ENCODE measurements around the gene CAMTA1.

Gene CAMTA1

DNA sequence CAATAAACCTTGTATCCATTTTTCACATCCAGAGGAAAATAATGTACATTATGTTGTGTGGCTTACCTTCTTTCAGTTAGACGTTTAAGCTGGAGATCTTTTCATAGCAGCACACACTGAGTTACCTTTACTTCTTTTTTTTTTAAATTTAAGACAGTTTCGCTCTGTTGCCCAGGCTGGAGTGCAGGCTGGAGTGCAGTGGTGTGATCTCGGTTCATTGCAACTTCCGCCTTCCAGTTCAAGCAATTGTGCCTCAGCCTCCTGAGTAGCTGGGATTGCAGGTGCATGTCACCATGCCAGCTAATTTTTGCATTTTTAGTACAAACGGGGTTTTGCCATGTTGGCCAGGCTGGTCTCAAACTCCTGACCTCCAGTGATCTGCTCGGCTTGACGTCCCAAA, 7.4 kb upstream of the CAMTA1 start:
- no peak for DNase-seq (ENCODE audit: low read depth)
- no peak overlapping the region for H3K4me3 ChIP-seq (ENCODE audit: control insufficient read depth, low read depth, low read length)
- TF ChIP-seq, protein P1, sequence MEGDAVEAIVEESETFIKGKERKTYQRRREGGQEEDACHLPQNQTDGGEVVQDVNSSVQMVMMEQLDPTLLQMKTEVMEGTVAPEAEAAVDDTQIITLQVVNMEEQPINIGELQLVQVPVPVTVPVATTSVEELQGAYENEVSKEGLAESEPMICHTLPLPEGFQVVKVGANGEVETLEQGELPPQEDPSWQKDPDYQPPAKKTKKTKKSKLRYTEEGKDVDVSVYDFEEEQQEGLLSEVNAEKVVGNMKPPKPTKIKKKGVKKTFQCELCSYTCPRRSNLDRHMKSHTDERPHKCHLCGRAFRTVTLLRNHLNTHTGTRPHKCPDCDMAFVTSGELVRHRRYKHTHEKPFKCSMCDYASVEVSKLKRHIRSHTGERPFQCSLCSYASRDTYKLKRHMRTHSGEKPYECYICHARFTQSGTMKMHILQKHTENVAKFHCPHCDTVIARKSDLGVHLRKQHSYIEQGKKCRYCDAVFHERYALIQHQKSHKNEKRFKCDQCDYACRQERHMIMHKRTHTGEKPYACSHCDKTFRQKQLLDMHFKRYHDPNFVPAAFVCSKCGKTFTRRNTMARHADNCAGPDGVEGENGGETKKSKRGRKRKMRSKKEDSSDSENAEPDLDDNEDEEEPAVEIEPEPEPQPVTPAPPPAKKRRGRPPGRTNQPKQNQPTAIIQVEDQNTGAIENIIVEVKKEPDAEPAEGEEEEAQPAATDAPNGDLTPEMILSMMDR (IDR thresholded peaks at IDR 0.05; ENCODE audit: control insufficient read depth, insufficient read depth, low read depth, low read length, missing control alignments), result no peak

DNA sequence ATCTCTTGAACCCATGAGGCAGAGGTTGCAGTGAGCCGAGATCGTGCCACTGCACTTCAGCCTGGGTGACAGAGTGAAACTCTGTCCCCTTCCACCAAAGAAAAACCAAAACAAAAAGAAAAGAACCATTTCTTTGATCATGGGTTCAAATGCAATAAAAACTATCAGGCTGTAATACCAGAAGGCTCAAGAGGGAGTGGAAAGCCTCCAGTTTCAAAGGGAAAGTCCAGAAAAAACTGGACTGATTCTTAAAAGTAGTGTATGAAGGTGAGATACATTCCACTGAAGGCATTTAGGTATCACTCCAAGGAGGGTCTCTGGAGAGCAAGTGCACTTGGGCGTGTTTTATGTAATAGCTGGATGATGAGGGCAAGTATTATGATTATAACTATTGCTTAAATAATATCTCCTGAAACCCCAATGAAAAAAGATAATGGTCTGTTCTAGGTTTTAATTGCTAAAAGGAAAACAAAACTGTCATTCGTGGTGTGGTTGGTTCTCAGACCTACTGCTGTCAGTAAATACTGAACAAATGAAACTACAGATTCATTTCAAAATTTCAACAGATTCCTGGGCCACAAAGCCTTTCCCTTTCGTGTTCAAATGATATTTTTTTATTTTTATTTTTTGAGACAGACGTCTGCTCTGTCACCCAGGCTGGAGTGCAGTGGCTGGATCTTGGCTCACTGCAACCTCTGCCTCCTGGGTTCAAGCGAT, 6.0 kb upstream of the CAMTA1 start:
- H3K4me3 ChIP-seq (ENCODE audit: control insufficient read depth, low read depth, low read length), result no peak overlapping the region
- DNase-seq (ENCODE audit: low read depth), result no peak
- TF ChIP-seq, protein P1 (IDR thresholded peaks at IDR 0.05; ENCODE audit: control insufficient read depth, insufficient read depth, low read depth, low read length, missing control alignments), result no peak

DNA sequence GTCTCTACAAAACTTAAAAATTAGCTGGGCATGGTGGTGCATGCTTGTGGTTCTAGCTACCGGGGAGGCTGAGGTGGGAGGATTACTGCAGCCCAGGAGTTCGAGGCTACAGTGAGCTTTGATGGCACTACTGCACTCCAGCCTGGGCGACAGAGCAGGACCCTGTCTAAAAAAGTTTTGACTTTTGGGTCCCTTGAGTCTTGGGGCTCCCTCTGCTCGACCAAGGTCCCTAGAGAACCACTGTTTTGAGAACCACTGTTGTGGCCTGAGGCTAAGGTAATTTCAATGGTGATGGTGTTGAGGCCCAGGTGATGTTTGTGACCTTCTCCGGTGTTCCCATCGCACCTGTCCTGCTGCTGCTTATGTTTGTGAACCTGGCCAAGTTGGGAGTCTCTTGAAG, 3.1 kb upstream of the CAMTA1 start:
- no peak for DNase-seq (ENCODE audit: low read depth)
- TF ChIP-seq, protein P1 (IDR thresholded peaks at IDR 0.05; ENCODE audit: control insufficient read depth, insufficient read depth, low read depth, low read length, missing control alignments), result no peak
- no peak overlapping the region for H3K4me3 ChIP-seq (ENCODE audit: control insufficient read depth, low read depth, low read length)

DNA sequence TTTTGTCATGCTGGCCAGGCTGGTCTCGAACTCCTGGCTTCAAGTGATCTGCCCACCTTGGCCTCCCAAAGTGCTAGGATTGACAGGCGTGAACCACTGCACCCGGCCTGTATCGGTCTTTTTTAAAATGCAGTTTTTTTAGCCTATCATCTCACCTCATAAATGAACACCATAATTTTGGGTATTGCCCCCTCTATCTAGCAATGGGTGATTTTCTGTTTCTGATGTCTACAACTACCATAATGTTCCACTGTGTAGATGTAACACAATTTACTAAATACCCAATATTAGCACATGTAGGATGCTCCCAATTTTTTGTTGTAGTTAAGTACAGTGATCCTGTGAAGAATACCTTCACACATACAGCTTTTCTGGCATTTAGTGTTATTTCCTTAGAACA, 2.0 kb upstream of the CAMTA1 start:
- DNase-seq (ENCODE audit: low read depth), result no peak
- H3K4me3 ChIP-seq (ENCODE audit: control insufficient read depth, low read depth, low read length), result no peak overlapping the region
- TF ChIP-seq, protein P1 (IDR thresholded peaks at IDR 0.05; ENCODE audit: control insufficient read depth, insufficient read depth, low read depth, low read length, missing control alignments), result no peak

DNA sequence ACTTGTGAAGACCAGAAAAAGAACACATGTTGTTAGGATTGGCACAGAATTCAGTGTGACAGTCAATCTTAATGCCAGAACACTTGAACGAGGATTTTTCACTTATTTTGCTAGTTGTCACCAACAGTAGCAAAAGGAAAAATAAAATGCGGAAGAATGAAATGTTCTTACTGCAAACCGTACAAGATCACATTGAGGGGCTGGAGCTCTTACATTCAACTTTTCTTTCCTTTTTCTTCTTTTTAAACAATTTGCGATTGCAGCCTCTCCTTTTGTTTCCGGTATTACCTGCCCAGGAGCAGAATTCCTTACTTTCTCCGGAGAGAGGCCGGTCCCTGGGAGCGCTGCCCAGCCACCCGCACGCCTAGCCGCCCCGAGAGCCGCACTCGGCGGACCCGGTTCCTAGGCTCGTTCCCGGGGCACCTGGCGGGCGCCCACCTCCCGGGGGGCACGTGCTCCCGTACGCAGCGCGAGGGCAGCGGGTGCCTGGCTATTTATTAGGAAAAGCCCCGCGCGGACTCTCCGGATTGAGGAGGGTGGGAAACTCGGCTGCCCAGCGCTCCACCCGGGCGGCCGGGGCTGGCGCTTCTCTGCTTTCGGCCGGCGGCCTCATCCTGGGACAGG, 1.2 kb upstream of the CAMTA1 start:
- no peak for DNase-seq (ENCODE audit: low read depth)
- peak overlapping the region; percentile 54 for H3K4me3 ChIP-seq (ENCODE audit: control insufficient read depth, low read depth, low read length)
- TF ChIP-seq, protein P1 (IDR thresholded peaks at IDR 0.05; ENCODE audit: control insufficient read depth, insufficient read depth, low read depth, low read length, missing control alignments), result no peak

DNA sequence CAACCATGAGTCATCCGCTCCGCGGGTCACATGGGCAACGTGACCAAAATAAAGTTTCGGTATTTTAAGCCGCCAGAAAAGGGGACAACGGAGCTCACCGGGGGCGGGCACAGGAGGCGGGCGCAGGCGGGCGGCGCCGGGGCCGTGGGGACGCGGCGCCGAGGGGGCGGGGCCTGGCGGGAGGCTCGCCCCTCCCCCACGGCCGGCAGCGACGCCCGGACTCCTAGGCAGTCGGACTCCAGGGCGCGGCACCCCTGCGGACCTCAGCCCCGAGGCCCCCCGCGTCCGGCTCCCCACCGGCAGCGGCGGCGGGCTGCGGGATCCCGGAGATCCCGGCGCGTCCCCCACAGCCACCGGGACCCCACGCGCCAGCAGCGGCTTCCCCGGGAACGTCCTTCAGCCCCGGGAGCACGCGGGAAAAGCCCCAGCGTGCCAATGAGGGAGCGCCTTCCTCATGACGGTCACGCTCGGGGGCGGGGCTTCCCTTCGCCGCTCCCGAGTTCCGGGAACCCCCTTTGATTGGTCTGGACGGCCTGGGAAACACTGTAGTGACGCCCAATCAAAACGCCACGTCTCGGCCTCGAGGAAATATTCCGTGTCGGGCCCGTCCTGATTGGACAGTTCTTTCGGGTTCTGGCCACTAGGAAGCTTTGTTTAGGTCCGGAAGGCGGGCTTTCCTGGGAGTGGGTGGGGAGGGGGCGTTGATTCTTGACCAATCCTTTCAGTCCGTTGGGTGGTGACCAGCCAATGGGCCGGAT, 515 bp upstream of the CAMTA1 start:
- DNase-seq (ENCODE audit: low read depth), result peak; percentile 100
- peak overlapping the region; percentile 54 for H3K4me3 ChIP-seq (ENCODE audit: control insufficient read depth, low read depth, low read length)
- TF ChIP-seq, protein P1 (IDR thresholded peaks at IDR 0.05; ENCODE audit: control insufficient read depth, insufficient read depth, low read depth, low read length, missing control alignments), result no peak

Data from AG09309 (cell line).